ENCODE measurements around the gene TEAD1. TPM values are rescaled to one million over a fixed set of nuclear protein-coding genes. Genes with fewer than 3 reads are reported as not detected.

The TEAD1 gene
- total RNA-seq: 10 to 100 TPM; 28.3 to 41.5 (median 32.2) TPM
- long read RNA-seq, partial matches to known transcripts: 0 of 3 reads
- long read RNA-seq, other reads (novel, unspliced or antisense): 3 of 3 reads

DNA sequence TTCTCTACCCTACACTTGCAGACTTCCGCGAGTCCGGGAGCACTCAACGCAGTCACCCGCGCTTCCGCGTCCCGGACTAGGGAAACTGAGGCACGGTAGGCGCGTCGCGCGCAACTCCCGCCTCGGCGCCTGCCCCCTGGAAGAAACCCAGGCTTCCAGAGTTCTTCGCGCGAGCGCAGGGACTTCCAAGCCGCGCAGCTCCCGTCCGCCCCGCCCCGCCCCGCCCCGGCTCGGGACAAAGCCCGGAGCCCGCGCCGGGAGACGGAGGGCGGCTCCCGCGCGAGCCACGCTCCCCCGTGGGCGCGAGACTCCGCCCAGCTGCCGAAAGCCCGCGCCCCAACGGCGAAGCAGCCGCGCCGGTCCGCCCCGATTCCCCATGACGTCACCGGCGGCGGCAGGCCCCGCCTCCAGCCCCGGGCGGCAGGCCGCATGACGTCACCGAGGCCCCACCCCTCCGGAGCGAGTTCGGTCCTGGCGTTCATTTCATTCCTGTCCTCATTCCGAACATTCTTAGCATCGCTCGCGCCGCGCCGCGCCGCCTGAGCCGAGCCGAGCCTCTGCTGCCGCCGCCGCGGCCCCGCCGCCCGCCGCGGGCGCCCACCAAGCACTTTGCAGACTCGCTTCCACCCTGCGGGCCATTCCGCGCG lies at the start of gene TEAD1:
Gene TEAD1, plus strand, starts transcription at position 498 of the 647 bp plus-strand sequence.
- ATAC-seq (peak; percentile 92 to 97 (median 94)), DNase-seq (peak; percentile 97 to 98 (median 98))
- Histone ChIP-seq H3K4me1 (peaks cover 0 to 21% (median 5%) of the 10 kb centered on the region in 4 donors), H3K9me3 (no peaks in the 10 kb centered on the region), H3K4me3 (peak within 1 kb of the TSS; percentile 63 to 70 (median 69)), H3K27me3 (no peaks in the 10 kb centered on the region), H3K27ac (peak within 1 kb of the TSS; percentile 94 to 99 (median 98)), H3K36me3 (no peaks in the 10 kb centered on the region)
- TF ChIP-seq, protein P1, sequence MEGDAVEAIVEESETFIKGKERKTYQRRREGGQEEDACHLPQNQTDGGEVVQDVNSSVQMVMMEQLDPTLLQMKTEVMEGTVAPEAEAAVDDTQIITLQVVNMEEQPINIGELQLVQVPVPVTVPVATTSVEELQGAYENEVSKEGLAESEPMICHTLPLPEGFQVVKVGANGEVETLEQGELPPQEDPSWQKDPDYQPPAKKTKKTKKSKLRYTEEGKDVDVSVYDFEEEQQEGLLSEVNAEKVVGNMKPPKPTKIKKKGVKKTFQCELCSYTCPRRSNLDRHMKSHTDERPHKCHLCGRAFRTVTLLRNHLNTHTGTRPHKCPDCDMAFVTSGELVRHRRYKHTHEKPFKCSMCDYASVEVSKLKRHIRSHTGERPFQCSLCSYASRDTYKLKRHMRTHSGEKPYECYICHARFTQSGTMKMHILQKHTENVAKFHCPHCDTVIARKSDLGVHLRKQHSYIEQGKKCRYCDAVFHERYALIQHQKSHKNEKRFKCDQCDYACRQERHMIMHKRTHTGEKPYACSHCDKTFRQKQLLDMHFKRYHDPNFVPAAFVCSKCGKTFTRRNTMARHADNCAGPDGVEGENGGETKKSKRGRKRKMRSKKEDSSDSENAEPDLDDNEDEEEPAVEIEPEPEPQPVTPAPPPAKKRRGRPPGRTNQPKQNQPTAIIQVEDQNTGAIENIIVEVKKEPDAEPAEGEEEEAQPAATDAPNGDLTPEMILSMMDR (IDR thresholded peaks at IDR 0.05): peak in 1 of 4 donors; percentile 14
- TF ChIP-seq POLR2A (IDR thresholded peaks at IDR 0.05): peak; percentile 85
- 0% methylated on average over 12 of the region's 95 CpGs for WGBS (ENCODE audit: insufficient coverage, low coverage, low lambda C conversion rate, missing lambda C conversion rate)
- intact Hi-C loops (cut with DNase I): no loop called here

DNA sequence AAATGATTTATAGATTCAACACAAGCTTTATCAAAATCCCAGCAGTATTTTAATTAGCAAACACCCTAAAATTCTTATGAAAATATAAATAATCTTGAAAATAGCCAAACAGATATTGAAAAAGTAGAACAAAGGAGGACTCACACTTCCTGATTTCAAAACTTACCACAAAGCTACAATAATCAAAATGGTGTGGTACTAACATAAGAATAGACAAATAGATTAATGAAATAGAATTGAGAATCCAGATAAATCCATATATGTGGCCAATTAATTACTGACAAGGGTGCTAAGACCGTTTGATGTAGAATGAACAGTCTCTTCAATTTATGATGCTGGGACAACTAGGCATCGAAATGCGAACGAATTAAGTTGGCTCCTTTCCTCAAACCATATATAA lies 49.6 kb upstream of the TEAD1 start:
- intact Hi-C loops (cut with DNase I): no loop called here
- no peaks in the 10 kb centered on the region for H3K36me3 ChIP-seq
- H3K27me3 ChIP-seq: no peaks in the 10 kb centered on the region
- no peak for ATAC-seq
- H3K4me3 ChIP-seq: no peak overlapping the region
- no peak overlapping the region for H3K27ac ChIP-seq
- peaks cover 0 to 21% (median 0%) of the 10 kb centered on the region in 4 donors for H3K9me3 ChIP-seq
- WGBS (ENCODE audit: insufficient coverage, low coverage, low lambda C conversion rate, missing lambda C conversion rate): 77% methylated on average over 4 of the region's 4 CpGs
- no peak for DNase-seq
- no peaks in the 10 kb centered on the region for H3K4me1 ChIP-seq
- TF ChIP-seq, protein P1 (IDR thresholded peaks at IDR 0.05): no peak
- TF ChIP-seq POLR2A (IDR thresholded peaks at IDR 0.05): no peak

DNA sequence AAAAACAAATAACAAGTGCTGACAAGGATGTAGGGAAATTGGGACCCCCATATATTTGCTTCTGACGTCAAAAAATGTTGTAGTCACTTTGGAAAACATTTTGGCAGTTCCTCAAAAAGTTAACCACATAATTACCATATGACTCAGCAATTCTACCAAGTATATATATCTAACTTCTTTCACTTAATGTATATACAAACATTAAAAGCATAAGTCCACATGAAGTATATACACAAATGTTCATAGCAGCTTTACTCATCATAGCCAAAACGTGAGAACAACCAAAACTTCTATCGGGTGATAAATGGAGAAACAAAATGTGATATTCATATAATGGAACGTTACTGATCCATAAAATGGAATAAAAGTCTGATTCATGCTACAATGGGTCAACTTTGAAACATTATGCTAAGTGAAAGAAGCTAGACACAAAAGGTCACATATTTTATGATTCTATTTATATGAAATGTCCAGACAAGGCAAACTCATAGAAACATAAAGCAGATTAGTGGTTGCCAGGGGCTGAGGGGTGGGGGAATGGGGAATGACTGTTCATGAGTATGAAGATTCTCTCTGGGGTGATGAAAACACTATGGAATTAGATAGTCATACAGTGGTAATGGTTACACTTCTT lies 48.7 kb upstream of the TEAD1 start:
- 51% methylated on average over 4 of the region's 4 CpGs for WGBS (ENCODE audit: insufficient coverage, low coverage, low lambda C conversion rate, missing lambda C conversion rate)
- Histone ChIP-seq H3K27ac (no peak overlapping the region), H3K36me3 (no peaks in the 10 kb centered on the region), H3K27me3 (no peaks in the 10 kb centered on the region), H3K9me3 (peaks cover 0 to 21% (median 0%) of the 10 kb centered on the region in 4 donors), H3K4me1 (no peaks in the 10 kb centered on the region), H3K4me3 (no peak overlapping the region)
- DNase-seq (no peak), ATAC-seq (no peak)
- intact Hi-C loops (cut with DNase I): no loop called here
- TF ChIP-seq POLR2A (IDR thresholded peaks at IDR 0.05): no peak
- TF ChIP-seq, protein P1 (IDR thresholded peaks at IDR 0.05): no peak

DNA sequence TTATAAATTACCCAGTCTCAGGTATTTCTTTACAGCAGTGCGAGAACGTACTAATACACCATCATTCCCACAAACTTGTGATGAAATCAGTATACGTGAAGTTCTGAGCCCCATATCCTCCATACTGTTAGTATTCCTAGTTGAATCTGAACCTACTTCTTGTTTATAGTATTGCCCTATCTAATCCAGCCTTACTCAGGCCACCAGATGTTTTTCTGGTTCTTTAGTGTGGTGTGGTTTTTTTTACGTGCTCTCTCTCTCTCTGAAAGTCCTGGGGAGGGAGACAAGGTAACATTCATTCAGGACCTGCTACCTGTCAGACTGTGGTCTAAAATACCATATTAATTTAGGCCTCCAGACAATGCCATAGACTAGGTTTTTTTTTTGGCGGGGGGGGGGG lies 47.6 kb upstream of the TEAD1 start:
- WGBS (ENCODE audit: insufficient coverage, low coverage, low lambda C conversion rate, missing lambda C conversion rate): 95% methylated on average over 4 of the region's 5 CpGs
- Histone ChIP-seq H3K27me3 (no peaks in the 10 kb centered on the region), H3K36me3 (no peaks in the 10 kb centered on the region), H3K4me1 (no peaks in the 10 kb centered on the region), H3K9me3 (peaks cover 0 to 21% (median 0%) of the 10 kb centered on the region in 4 donors), H3K4me3 (no peak overlapping the region), H3K27ac (no peak overlapping the region)
- TF ChIP-seq, protein P1 (IDR thresholded peaks at IDR 0.05): no peak
- no peak for TF ChIP-seq POLR2A (IDR thresholded peaks at IDR 0.05)
- intact Hi-C loops (cut with DNase I): no loop called here
- ATAC-seq: no peak
- DNase-seq: no peak
